IMR-90 (cell line): Measurements from ENCODE around the gene COPS2. TPM values are rescaled to one million over a fixed set of nuclear protein-coding genes. Genes with fewer than 3 reads are reported as not detected.

Experiments
- ATAC-seq: fragments of 200-7000 bp; cut with Tn5 transposase; 2 replicates; pipeline ENCODE4 v1.9.1; 2020; ENCODE audit warnings: low read depth, mild to moderate bottlenecking, moderate library complexity
- BruUV-seq: library from RNA; stranded (reverse); fragments of 400-500 nt; replicated peaks from 2 replicates; lab custom pipeline; 2021; lab: Mats Ljungman, UMichigan
- CTCF ChIA-PET: fragments of 300-600 bp; formaldehyde crosslinking; extraction: SDS; loops from one replicate; lab custom pipeline; 2021; ENCODE audit warnings: antibody characterized with exemption; lab: Yijun Ruan, JAX
- POLR2A ChIA-PET: fragments of 300-600 bp; sonication (Branson Sonifier 250); formaldehyde crosslinking; loops from one replicate; lab custom pipeline; 2022; ENCODE audit warnings: antibody characterized with exemption; ENCODE audit not compliant: unreplicated experiment; lab: Charles Lee
- DNase-seq: peaks from one replicate; pipeline ENCODE4 v3.0.0; 2013
- H2AFZ ChIP-seq: replicated peaks from 2 replicates; pipeline ENCODE3; 2013; ENCODE audit warnings: low read length, mild to moderate bottlenecking; ENCODE audit not compliant: poor library complexity
- H2AK5ac ChIP-seq: 2 replicates; pipeline ENCODE4 v1.6.1; 2013; ENCODE audit warnings: low read depth, low read length, inconsistent platforms
- H2AK9ac ChIP-seq: replicated peaks from 2 replicates; pipeline ENCODE3; 2013; ENCODE audit warnings: mild to moderate bottlenecking, low read depth, low read length, moderate library complexity; ENCODE audit not compliant: poor library complexity
- H2BK120ac ChIP-seq: 2 replicates; pipeline ENCODE4 v1.6.1; 2013; ENCODE audit warnings: low read depth, low read length, inconsistent platforms
- H2BK15ac ChIP-seq: 3 replicates; pipeline ENCODE4 v1.6.1; 2013; ENCODE audit warnings: low read depth, low read length, inconsistent platforms
- H2BK20ac ChIP-seq: 2 replicates; pipeline ENCODE4 v1.6.1; 2013; ENCODE audit warnings: low read depth, mild to moderate bottlenecking, inconsistent platforms, low read length, moderate library complexity
- H2BK5ac ChIP-seq: 2 replicates; pipeline ENCODE4 v1.6.1; 2013; ENCODE audit warnings: mild to moderate bottlenecking, low read depth, low read length, inconsistent platforms; ENCODE audit not compliant: poor library complexity, severe bottlenecking
- H3K14ac ChIP-seq: replicated peaks from 2 replicates; pipeline ENCODE4 v1.6.1; 2013; ENCODE audit warnings: low read depth, low read length, inconsistent platforms
- H3K18ac ChIP-seq: 2 replicates; pipeline ENCODE4 v1.6.1; 2013; ENCODE audit warnings: low read depth, low read length, control low read depth
- H3K23ac ChIP-seq: 2 replicates; pipeline ENCODE4 v1.6.1; 2013; ENCODE audit warnings: low read depth, low read length, inconsistent platforms
- H3K27ac ChIP-seq: 2 replicates; pipeline ENCODE4 v1.5.1; 2013; ENCODE audit warnings: mild to moderate bottlenecking, control low read depth, low read length; ENCODE audit not compliant: insufficient read depth
- H3K27me3 ChIP-seq: 2 replicates; pipeline ENCODE4 v1.6.1; 2013; ENCODE audit warnings: low read length; ENCODE audit not compliant: control insufficient read depth, insufficient read depth
- H3K36me3 ChIP-seq: 2 replicates; pipeline ENCODE4 v1.6.1; 2013; ENCODE audit warnings: low read length, mixed read lengths; ENCODE audit not compliant: control insufficient read depth, insufficient read depth
- H3K4ac ChIP-seq: 2 replicates; pipeline ENCODE4 v1.6.1; 2013; ENCODE audit warnings: low read depth, low read length, inconsistent platforms
- H3K4me1 ChIP-seq: 2 replicates; pipeline ENCODE4 v1.6.1; 2013; ENCODE audit warnings: low read length, mixed read lengths; ENCODE audit not compliant: control insufficient read depth, insufficient read depth
- H3K4me2 ChIP-seq: 2 replicates; pipeline ENCODE4 v1.6.1; 2013; ENCODE audit warnings: low read depth, mild to moderate bottlenecking, control low read depth, low read length, moderate library complexity
- H3K4me3 ChIP-seq: 2 replicates; pipeline ENCODE4 v1.5.1; 2013; ENCODE audit warnings: low read depth, mild to moderate bottlenecking, control low read depth, low read length, moderate library complexity; ENCODE audit not compliant: insufficient read depth
- H3K56ac ChIP-seq: 2 replicates; pipeline ENCODE4 v1.6.1; 2013; ENCODE audit warnings: low read length, inconsistent platforms; ENCODE audit not compliant: insufficient read depth; ENCODE audit errors: extremely low read depth
- H3K79me1 ChIP-seq, 2 experiments: 2 replicates each; pipeline ENCODE4 v1.6.1; 2013; ENCODE audit warnings: low read length in 2 of 2, inconsistent platforms in 1 of 2, low read depth in 1 of 2
- H3K9ac ChIP-seq: 2 replicates; pipeline ENCODE4 v1.6.1; 2013; ENCODE audit warnings: low read depth, low read length, control low read depth
- H3K9me1 ChIP-seq: 2 replicates; pipeline ENCODE4 v1.6.1; 2013; ENCODE audit warnings: low read length, inconsistent platforms; ENCODE audit not compliant: insufficient read depth
- H3K9me3 ChIP-seq: 2 replicates; pipeline ENCODE4 v1.6.1; 2013; ENCODE audit warnings: low read length; ENCODE audit not compliant: control insufficient read depth, insufficient read depth
- H4K20me1 ChIP-seq: 2 replicates; pipeline ENCODE4 v1.6.1; 2013; ENCODE audit warnings: low read length, inconsistent platforms; ENCODE audit not compliant: insufficient read depth
- H4K5ac ChIP-seq: 2 replicates; pipeline ENCODE4 v1.6.1; 2013; ENCODE audit warnings: mild to moderate bottlenecking, low read depth, low read length, control low read depth
- H4K8ac ChIP-seq, 2 experiments: 2 replicates each; pipeline ENCODE4 v1.6.1; 2013; ENCODE audit warnings: low read depth in 2 of 2, low read length in 2 of 2, control low read depth in 1 of 2, inconsistent platforms in 1 of 2
- H4K91ac ChIP-seq: 2 replicates; pipeline ENCODE4 v1.6.1; 2013; ENCODE audit warnings: low read depth, low read length, inconsistent platforms; ENCODE audit not compliant: insufficient read depth
- BHLHE40 ChIP-seq: fragments of 150-350 bp; IDR thresholded peaks from 2 replicates; pipeline ENCODE4 v1.6.1; 2016; ENCODE audit warnings: mild to moderate bottlenecking, low read depth, low read length
- CEBPB ChIP-seq: IDR thresholded peaks from 2 replicates; pipeline ENCODE4 v1.6.1; 2012; ENCODE audit warnings: low read depth, low read length, improper control_type of control experiment
- CHD1 ChIP-seq: IDR thresholded peaks from 2 replicates; pipeline ENCODE4 v1.6.1; 2012; ENCODE audit warnings: low read depth, low read length, improper control_type of control experiment
- CTCF ChIP-seq: conservative IDR thresholded peaks from 2 replicates; pipeline ENCODE4 v1.5.1; 2012; ENCODE audit warnings: mild to moderate bottlenecking, low read depth, low read length, improper control_type of control experiment
- ELK1 ChIP-seq: fragments of 150-350 bp; IDR thresholded peaks from 2 replicates; pipeline ENCODE4 v1.6.1; 2016; ENCODE audit warnings: low read depth, mild to moderate bottlenecking, low read length, moderate library complexity, borderline replicate concordance
- FOS ChIP-seq: fragments of 150-350 bp; IDR thresholded peaks from 2 replicates; pipeline ENCODE4 v1.6.1; 2016; ENCODE audit warnings: low read depth, low read length
- MAFK ChIP-seq: IDR thresholded peaks from 2 replicates; pipeline ENCODE4 v1.6.1; 2012; ENCODE audit warnings: low read depth, low read length, improper control_type of control experiment
- MAZ ChIP-seq: IDR thresholded peaks from 2 replicates; pipeline ENCODE4 v1.6.1; 2012; ENCODE audit warnings: low read depth, mild to moderate bottlenecking, low read length, improper control_type of control experiment, moderate library complexity, borderline replicate concordance
- MXI1 ChIP-seq: IDR thresholded peaks from 2 replicates; pipeline ENCODE4 v1.6.1; 2012; ENCODE audit warnings: low read depth, mild to moderate bottlenecking, low read length, moderate library complexity, borderline replicate concordance
- NFE2L2 ChIP-seq: fragments of 150-350 bp; IDR thresholded peaks from 2 replicates; pipeline ENCODE4 v1.6.1; 2016; ENCODE audit warnings: low read depth, mild to moderate bottlenecking, low read length
- POLR2A ChIP-seq: IDR thresholded peaks from 2 replicates; pipeline ENCODE4 v1.6.1; 2012; ENCODE audit warnings: mild to moderate bottlenecking, low read depth, low read length
- RAD21 ChIP-seq: IDR thresholded peaks from 2 replicates; pipeline ENCODE4 v1.6.1; 2012; ENCODE audit warnings: low read length, improper control_type of control experiment
- RCOR1 ChIP-seq: IDR thresholded peaks from 2 replicates; pipeline ENCODE4 v1.6.1; 2012; ENCODE audit warnings: mild to moderate bottlenecking, low read length, improper control_type of control experiment; ENCODE audit not compliant: insufficient replicate concordance
- RFX5 ChIP-seq: IDR thresholded peaks from 2 replicates; pipeline ENCODE4 v1.8.0; 2012; ENCODE audit warnings: low read depth, mild to moderate bottlenecking, low read length, moderate library complexity
- SMC3 ChIP-seq: fragments of 150-350 bp; IDR thresholded peaks from 2 replicates; pipeline ENCODE4 v1.6.1; 2016; ENCODE audit warnings: low read depth, mild to moderate bottlenecking, antibody characterized with exemption, low read length, moderate library complexity
- USF2 ChIP-seq: fragments of 150-350 bp; IDR thresholded peaks from 2 replicates; pipeline ENCODE4 v1.6.1; 2017; ENCODE audit warnings: mild to moderate bottlenecking, antibody characterized with exemption, low read length, low read depth
- WGBS, 2 experiments: methylation state at CpG; one replicate each; pipeline versions ENCODE4 v1.1.5 to v1.1.7; 2013; ENCODE audit warnings: missing lambda C conversion rate in 2 of 2; ENCODE audit not compliant: insufficient read length in 1 of 2; ENCODE audit errors: extremely low coverage in 2 of 2; 5-methylcytosine and 5-hydroxymethylcytosine counted together
- dilution Hi-C: fragments of 300-500 bp; cut with HindIII; formaldehyde crosslinking; loops from one replicate; pipeline ENCODE4 v1.14.3; 2018; ENCODE audit warnings: low sequenced_read_pairs; ENCODE audit not compliant: unreplicated experiment
- in situ Hi-C: fragments of 300-500 bp; cut with MboI; formaldehyde crosslinking; loops from 3 replicates; pipeline ENCODE4 v1.14.3; 2019; ENCODE audit warnings: low sequenced_read_pairs, inconsistent platforms, mixed read lengths
- intact Hi-C: fragments of 100-400 bp; cut with micrococcal nuclease; formaldehyde crosslinking; loops from 2 replicates; pipeline ENCODE4 v1.10.0; 2022
- polyA plus RNA-seq, 3 experiments: library from polyadenylated mRNA; depleted of rRNA; stranded (reverse); fragments of >200 nt; gene quantifications; 2 replicates each; pipeline ENCODE4 v1.2.3, GENCODE V29; 2012; ENCODE audit warnings: low replicate concordance in 1 of 3
- total RNA-seq: library from RNA; depleted of rRNA; stranded (reverse); fragments of >200 nt; gene quantifications from 2 replicates; pipeline ENCODE4 v1.2.3, GENCODE V29; 2012

The COPS2 gene
- total and polyA plus RNA-seq, 2 of the 4 experiments (the other 2 are of a cell fraction): 54.6 to 75.6 TPM

GRCh38 chr15:49148298-49148697, 7.1 kb downstream of the COPS2 start:
- Histone ChIP-seq H4K8ac (no peak overlapping the region), H3K4me1 (peaks cover 1% of the 10 kb centered on the region; the same call in 1 of the 2 replicates), H2BK15ac (no peak overlapping the region), H3K56ac (no peak overlapping the region), H4K20me1 (peaks cover 58% of the 10 kb centered on the region), H3K27ac (no peak overlapping the region), H2AK9ac (no peak overlapping the region), H2BK20ac (no peak overlapping the region), H3K9me1 (0 out of 2 replicates have a peak, but pooled peaks cover 2% of the 10 kb centered on the region), H3K4me2 (no peak overlapping the region), H2AFZ (no peak overlapping the region), H3K9ac (no peak overlapping the region), H3K27me3 (no peaks in the 10 kb centered on the region), H3K23ac (0 out of 2 replicates have a peak overlapping the region, but pooled peaks have one; percentile 45), H4K5ac (no peak overlapping the region), H3K79me1 (peaks cover 6 to 45% of the 10 kb centered on the region in 2 experiments), H4K91ac (no peak overlapping the region), H2BK5ac (no peak overlapping the region), H3K4ac (no peak overlapping the region), H3K4me3 (no peak overlapping the region), H2BK120ac (no peak overlapping the region), H3K36me3 (no peaks in the 10 kb centered on the region; the same call in none of the 2 replicates), H3K14ac (no peak overlapping the region), H3K18ac (no peak overlapping the region), H2AK5ac (no peak overlapping the region), H3K9me3 (no peaks in the 10 kb centered on the region)
- DNase-seq (no peak), ATAC-seq (no peak)
- no TSS peak for BruUV-seq
- ChIA-PET POLR2A (no interaction called here), CTCF (no interaction called here)
- 100% methylated on average over 1 of the region's 1 CpG; no CpG with 5 or more reads in 1 of the 2 experiments for WGBS, 2 experiments
- in situ Hi-C loops (no loop called here), dilution Hi-C loops (no loop called here), intact Hi-C loops (no loop called here)
- TF ChIP-seq FOS (no peak), USF2 (no peak), CHD1 (no peak), MAFK (no peak), RAD21 (no peak), BHLHE40 (no peak), NFE2L2 (no peak), RFX5 (no peak), ELK1 (no peak), CTCF (no peak), POLR2A (no peak), MXI1 (no peak), CEBPB (no peak), SMC3 (no peak), RCOR1 (no peak), MAZ (no peak)
